Activated T-cell treated with anti-CD3 and anti-CD28 coated beads, Interleukin-2, amount 50 U/mL, for 72 hours (primary cell): ENCODE measurements around the gene C1orf232. TPM values are rescaled to one million over a fixed set of nuclear protein-coding genes. Genes with fewer than 3 reads are reported as not detected.

Experiments
- ATAC-seq, 2 donors: fragments of 150-1000 bp; cut with Tn5 transposase; replicated peaks in 1 of 2; 2 replicates each; pipeline ENCODE4 v1.10.0; 2021; ENCODE audit warnings: moderate library complexity in 2 of 2, mild to moderate bottlenecking in 1 of 2
- DNase-seq, 2 donors: peaks; one replicate each; pipeline ENCODE4 v3.0.0; 2021 to 2022; ENCODE audit warnings: mixed read lengths in 1 of 2
- H3K27ac Mint-ChIP-seq: one replicate; pipeline ENCODE4 v1.8.0; 2022; ENCODE audit warnings: mild to moderate bottlenecking, moderate library complexity, mixed read lengths
- H3K27me3 Mint-ChIP-seq: one replicate; pipeline ENCODE4 v1.8.0; 2022; ENCODE audit warnings: low read depth, mixed read lengths
- H3K36me3 Mint-ChIP-seq, 2 donors: one replicate each; pipeline ENCODE4 v1.8.0; 2022; ENCODE audit warnings: mixed read lengths in 2 of 2, mild to moderate bottlenecking in 1 of 2; ENCODE audit not compliant: insufficient read depth in 2 of 2
- H3K4me1 Mint-ChIP-seq: one replicate; pipeline ENCODE4 v1.8.0; 2022; ENCODE audit warnings: low read depth, mixed read lengths
- H3K4me3 Mint-ChIP-seq, 2 donors: one replicate each; pipeline ENCODE4 v1.8.0; 2022; ENCODE audit warnings: mild to moderate bottlenecking in 2 of 2, mixed read lengths in 2 of 2, moderate library complexity in 2 of 2
- H3K9me3 Mint-ChIP-seq, 2 donors: one replicate each; pipeline ENCODE4 v1.8.0; 2022; ENCODE audit warnings: mixed read lengths in 2 of 2
- total RNA-seq, 2 donors: library from RNA; stranded (reverse); gene quantifications; one replicate each; pipeline ENCODE4 v1.2.3, GENCODE V29; 2022

Gene C1orf232
- total RNA-seq, 2 donors from 2014 or later: not detected

DNA sequence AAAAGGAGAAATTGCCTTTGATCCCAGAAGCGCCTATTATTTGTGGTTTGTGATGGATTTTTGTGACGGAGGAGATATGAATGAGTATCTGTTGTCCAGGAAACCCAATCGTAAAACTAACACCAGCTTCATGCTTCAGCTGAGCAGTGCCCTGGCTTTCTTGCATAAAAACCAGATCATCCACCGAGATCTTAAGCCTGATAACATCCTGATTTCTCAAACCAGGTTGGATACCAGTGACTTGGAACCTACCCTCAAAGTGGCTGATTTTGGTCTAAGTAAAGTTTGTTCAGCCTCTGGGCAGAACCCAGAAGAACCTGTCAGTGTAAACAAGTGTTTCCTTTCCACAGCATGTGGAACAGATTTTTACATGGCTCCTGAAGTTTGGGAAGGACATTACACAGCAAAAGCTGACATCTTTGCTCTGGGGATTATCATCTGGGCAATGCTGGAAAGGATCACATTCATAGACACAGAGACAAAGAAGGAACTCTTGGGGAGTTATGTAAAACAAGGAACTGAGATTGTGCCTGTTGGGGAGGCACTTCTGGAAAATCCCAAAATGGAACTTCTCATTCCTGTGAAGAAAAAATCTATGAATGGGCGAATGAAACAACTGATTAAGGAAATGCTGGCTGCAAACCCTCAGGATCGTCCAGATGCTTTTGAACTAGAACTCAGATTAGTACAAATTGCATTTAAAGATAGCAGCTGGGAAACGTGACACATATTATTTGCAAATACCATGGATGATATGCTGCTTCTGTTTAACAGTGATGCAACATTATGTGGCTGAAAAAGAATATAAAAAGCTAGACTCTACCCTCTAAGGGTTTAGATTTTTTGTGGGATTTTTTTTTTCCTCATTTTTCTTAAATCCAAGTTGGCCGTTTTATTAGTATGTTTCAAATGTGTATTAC, 46.6 kb downstream of the C1orf232 start:
- ATAC-seq: no peak
- H3K27ac Mint-ChIP-seq: no peak overlapping the region

DNA sequence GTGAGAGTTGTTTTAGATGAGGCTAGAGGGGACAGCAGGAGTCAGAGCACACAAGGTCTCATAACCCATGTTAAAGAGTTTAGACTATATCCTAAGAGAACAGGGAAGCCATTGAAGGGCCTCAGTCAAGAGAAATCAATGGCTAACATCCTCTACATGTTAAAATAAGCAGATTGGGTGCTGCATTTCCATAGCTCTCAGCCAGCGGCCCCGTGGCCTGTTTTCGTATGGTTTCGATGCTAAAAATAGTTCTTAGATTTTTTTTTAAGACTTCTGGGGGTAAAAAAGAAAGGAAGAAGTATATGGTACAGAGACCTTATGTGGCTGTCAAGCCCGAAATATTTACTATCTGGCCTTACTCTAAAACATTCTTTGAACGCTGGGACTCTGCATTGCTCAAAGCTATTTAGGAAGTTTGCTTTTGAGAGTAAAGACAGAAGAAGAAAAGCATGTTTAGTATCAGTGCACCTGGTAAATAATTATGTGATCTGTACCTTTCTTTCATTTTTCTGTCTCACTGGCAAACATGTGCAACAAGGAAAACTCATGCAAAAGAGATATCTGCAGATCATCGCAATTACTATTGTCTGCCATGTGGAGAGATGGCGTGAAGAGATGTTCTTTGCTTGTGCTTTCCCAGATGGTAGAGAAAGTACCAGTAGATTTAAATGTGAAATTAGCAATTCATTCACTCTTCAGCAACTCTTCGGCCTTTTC, 48.7 kb downstream of the C1orf232 start:
- H3K4me1 Mint-ChIP-seq: peaks cover 48% of the 10 kb centered on the region
- ATAC-seq (no peak), DNase-seq (no peak)
- no peaks in the 10 kb centered on the region for H3K9me3 Mint-ChIP-seq
- H3K4me3 Mint-ChIP-seq: peak overlapping the region in 1 of 2 donors; percentile 19
- peaks cover 2 to 10% of the 10 kb centered on the region in 2 donors for H3K36me3 Mint-ChIP-seq
- peak overlapping the region; percentile 60 for H3K27ac Mint-ChIP-seq
- H3K27me3 Mint-ChIP-seq: no peaks in the 10 kb centered on the region

More for the DNA sequence above, 46.6 kb downstream of the C1orf232 start:
- peaks cover 2 to 10% of the 10 kb centered on the region in 2 donors for H3K36me3 Mint-ChIP-seq
- no peaks in the 10 kb centered on the region for H3K27me3 Mint-ChIP-seq
- H3K4me1 Mint-ChIP-seq: peaks cover 69% of the 10 kb centered on the region
- DNase-seq: no peak
- H3K9me3 Mint-ChIP-seq: no peaks in the 10 kb centered on the region
- no peak overlapping the region for H3K4me3 Mint-ChIP-seq

DNA sequence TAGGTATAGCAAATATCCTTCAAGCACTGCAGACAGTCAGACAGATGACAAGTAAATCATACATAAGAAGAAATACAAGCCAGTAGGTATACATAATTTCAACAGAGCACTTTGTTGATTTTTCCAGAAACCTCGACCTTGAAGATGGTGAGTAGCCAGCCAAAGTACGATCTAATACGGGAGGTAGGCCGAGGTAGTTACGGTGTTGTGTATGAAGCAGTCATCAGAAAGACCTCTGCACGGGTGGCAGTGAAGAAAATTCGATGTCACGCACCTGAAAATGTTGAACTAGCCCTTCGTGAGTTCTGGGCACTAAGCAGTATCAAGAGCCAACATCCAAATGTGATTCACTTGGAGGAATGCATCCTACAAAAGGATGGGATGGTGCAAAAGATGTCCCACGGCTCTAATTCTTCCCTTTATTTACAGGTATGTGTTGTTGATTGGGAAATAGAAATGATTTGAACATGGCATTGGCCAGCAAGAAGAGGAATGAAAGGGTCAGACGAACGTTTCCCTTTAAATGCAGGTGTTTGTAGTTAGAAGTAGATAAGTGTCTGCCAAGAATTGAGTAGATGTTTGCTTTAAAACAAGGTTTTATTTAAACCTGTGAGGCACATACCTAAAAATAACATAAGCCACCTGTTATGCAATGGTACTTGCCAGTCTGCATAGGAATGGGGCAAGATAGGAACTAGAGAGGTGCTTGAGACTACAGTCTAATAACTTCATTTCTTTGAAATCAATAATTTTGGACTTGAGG, 54.4 kb downstream of the C1orf232 start:
- Mint-ChIP-seq H3K4me3 (peak overlapping the region in 1 of 2 donors; percentile 22), H3K27ac (no peak overlapping the region), H3K4me1 (peaks cover 50% of the 10 kb centered on the region), H3K36me3 (peaks cover 5 to 16% of the 10 kb centered on the region in 2 donors), H3K9me3 (no peaks in the 10 kb centered on the region), H3K27me3 (no peaks in the 10 kb centered on the region)
- DNase-seq (no peak), ATAC-seq (no peak)

Other genes with a start within 250 kb of the C1orf232 start
- 10 to 100 TPM in 1 of 2 donors, 1 to 10 TPM in 1; 8.4 to 10.1 TPM for gene PAFAH2, start 170.9 kb downstream of the C1orf232 start, total RNA-seq
- not detected for gene EXTL1, start 147.2 kb downstream of the C1orf232 start, total RNA-seq
- not detected for gene SLC30A2, start 122.8 kb downstream of the C1orf232 start, total RNA-seq
- gene TRIM63, start 101.3 kb downstream of the C1orf232 start, total RNA-seq: under 1 TPM in 1 of 2 donors, not detected in 1; 0.35 TPM
- gene PDIK1L, start 57.1 kb downstream of the C1orf232 start, total RNA-seq: 10 to 100 TPM; 17.9 to 22.5 TPM
- gene FAM110D, start 9.9 kb downstream of the C1orf232 start, total RNA-seq: not detected
- gene ZNF593, start 945 bp upstream of the C1orf232 start, total RNA-seq: 10 to 100 TPM; 34.1 to 42.4 TPM
- gene ZNF593OS, start 2.9 kb upstream of the C1orf232 start, total RNA-seq: not detected
- 1 to 10 TPM; 1.1 to 5.0 TPM for gene CNKSR1, start 8.5 kb upstream of the C1orf232 start, total RNA-seq
- gene CATSPER4, start 21.6 kb upstream of the C1orf232 start, total RNA-seq: under 1 TPM in 1 of 2 donors, not detected in 1; 0.19 TPM
- gene CEP85, start 65.2 kb upstream of the C1orf232 start, total RNA-seq: 10 to 100 TPM; 30.8 to 34.6 TPM
- gene SH3BGRL3, start 111.1 kb upstream of the C1orf232 start, total RNA-seq: 100 to 1,000 TPM; 148 to 165 TPM
- gene UBXN11, start 137.7 kb upstream of the C1orf232 start, total RNA-seq: 10 to 100 TPM; 19.1 to 19.3 TPM
- gene CD52, start 149.0 kb upstream of the C1orf232 start, total RNA-seq: 100 to 1,000 TPM; 213 to 245 TPM
- gene CRYBG2, start 185.2 kb upstream of the C1orf232 start, total RNA-seq: 1 to 10 TPM; 1.6 to 2.3 TPM
- under 1 TPM in 1 of 2 donors, not detected in 1; 0.25 TPM for gene ZNF683, start 203.8 kb upstream of the C1orf232 start, total RNA-seq
- not detected for gene LIN28A, start 241.9 kb upstream of the C1orf232 start, total RNA-seq